Spleen (tissue), 11 donors: ENCODE data around the gene MAPT. TPM values are rescaled to one million over a fixed set of nuclear protein-coding genes. Genes with fewer than 3 reads are reported as not detected.

Source experiments
- DNase-seq: peaks from one replicate; pipeline ENCODE4 v3.0.0-alpha.2; 2020
- H3K27ac ChIP-seq, 8 donors: fragments of 200-600 bp; sonication (generic) in 7 of 8; 1 replicate in 4 of 8; 2 replicates in 4 of 8; pipeline versions ENCODE4 v1.5.0 to v1.8.0; 2016 to 2021; ENCODE audit warnings: inconsistent platforms in 4 of 8, mild to moderate bottlenecking in 4 of 8, moderate library complexity in 1 of 8
- H3K27me3 ChIP-seq, 7 donors: fragments of 200-600 bp; sonication (generic) in 6 of 7; replicated peaks in 1 of 7; 1 replicate in 4 of 7; 2 replicates in 3 of 7; pipeline versions ENCODE4 v1.5.0 to v1.8.0; 2016 to 2021; ENCODE audit warnings: inconsistent platforms in 3 of 7, mild to moderate bottlenecking in 1 of 7
- H3K36me3 ChIP-seq, 6 donors: fragments of 200-600 bp; sonication (generic) in 5 of 6; 1 replicate in 4 of 6; 2 replicates in 2 of 6; pipeline versions ENCODE4 v1.5.0 to v1.8.0; 2016 to 2021; ENCODE audit warnings: inconsistent platforms in 2 of 6
- H3K4me1 ChIP-seq, 6 donors: fragments of 200-600 bp; sonication (generic) in 5 of 6; 1 replicate in 3 of 6; 2 replicates in 3 of 6; pipeline versions ENCODE4 v1.5.0 to v1.8.0; 2016 to 2021; ENCODE audit warnings: inconsistent platforms in 3 of 6
- H3K4me3 ChIP-seq, 8 donors: fragments of 200-600 bp; sonication (generic) in 7 of 8; 1 replicate in 4 of 8; 2 replicates in 4 of 8; pipeline versions ENCODE4 v1.5.0 to v1.8.0; 2016 to 2021; ENCODE audit warnings: inconsistent platforms in 4 of 8, mild to moderate bottlenecking in 4 of 8, moderate library complexity in 2 of 8
- H3K9me3 ChIP-seq, 8 donors: fragments of 200-600 bp; sonication (generic) in 7 of 8; 1 replicate in 4 of 8; 2 replicates in 4 of 8; pipeline versions ENCODE4 v1.5.0 to v1.8.0; 2016 to 2021; ENCODE audit warnings: inconsistent platforms in 4 of 8
- CTCF ChIP-seq, 11 experiments: fragments of 200-600 bp in 7 of 11; fragments of 450-650 bp in 4 of 11; sonication (generic) in 4 of 11; IDR thresholded peaks in 8 of 11; conservative IDR thresholded peaks in 3 of 11; 1 replicate in 7 of 11; 2 replicates in 4 of 11; pipeline versions ENCODE4 v1.4.0 to v1.8.0; 2016 to 2021; ENCODE audit warnings: antibody characterized with exemption in 11 of 11, inconsistent platforms in 4 of 11, mild to moderate bottlenecking in 1 of 11
- POLR2A ChIP-seq, 3 donors: fragments of 450-650 bp; IDR thresholded peaks; one replicate each; pipeline ENCODE4 v1.5.1; 2017; ENCODE audit warnings: antibody characterized with exemption in 3 of 3, mild to moderate bottlenecking in 1 of 3
- POLR2AphosphoS5 ChIP-seq, 3 donors: sonication (generic); formaldehyde crosslinking; IDR thresholded peaks; one replicate each; pipeline ENCODE4 v1.5.1; 2017; ENCODE audit warnings: antibody characterized with exemption in 3 of 3
- WGBS, 5 donors: extraction: QIAGEN DNeasy Blood & Tissue Kit in 3 of 5; methylation state at CpG; one replicate each; pipeline versions ENCODE4 v1.1.5 to v1.1.7; 2013 to 2018; 5-methylcytosine and 5-hydroxymethylcytosine counted together
- intact Hi-C: fragments of 100-400 bp; cut with DNase I; formaldehyde crosslinking; loops from one replicate; pipeline ENCODE4 v1.15.0; 2023; ENCODE audit warnings: low total_unique reads
- polyA plus RNA-seq, 3 donors: library from polyadenylated mRNA; stranded (reverse); fragments of 200-250 nt; gene quantifications; one replicate each; pipeline ENCODE4 v1.2.1, GENCODE V29; 2013
- total RNA-seq, 7 donors: library from RNA; depleted of rRNA in 3 of 7; stranded (reverse); fragments of >200 nt in 3 of 7; fragmentation: NEBNext Ultra II Directional in 4 of 7; extraction: Animal tissue kit (Norgen Biotek cat#: 25700) in 4 of 7; gene quantifications; one replicate each; pipeline versions ENCODE4 v1.1.0 to v1.2.1, GENCODE V29; 2016 to 2021
- donor health status: healthy with polysubstance abuse.
- donor health status: DM: no; HTN: no; CAD: no; lungs with moderate emphysema.
- donor health status: DM: no; HTN: no; CAD: no.
- donor health status: Bipolar disorder and iron deficiency.
- donor health status: healthy.
- donor health status: DM: no; HTN: no; CAD: no.
- donor health status: DM: yes; HTN: yes; CAD: no.

MAPT gene
- total and polyA plus RNA-seq, 10 donors = 0.15 to 1.6 (median 0.66) TPM

GRCh38 chr17:45934044-45934979 lies 40.0 kb downstream of the MAPT start:
- 76 to 85% (median 82%) methylated on average over 12 of the region's 12 CpGs for WGBS, 5 donors
- intact Hi-C loops = no loop called here
- DNase-seq = no peak

GRCh38 chr17:45935197-45935709 lies 40.9 kb downstream of the MAPT start:
- no peaks in the 10 kb centered on the region for H3K9me3 ChIP-seq
- DNase-seq = no peak
- H3K4me3 ChIP-seq = no peak overlapping the region
- peaks cover 0 to 23% (median 0%) of the 10 kb centered on the region in 7 donors for H3K27me3 ChIP-seq
- H3K36me3 ChIP-seq = no peaks in the 10 kb centered on the region
- 84 to 92% (median 85%) methylated on average over 8 of the region's 8 CpGs for WGBS, 5 donors
- TF ChIP-seq CTCF (IDR thresholded peaks at IDR 0.05 in 8 of 11, conservative IDR thresholded peaks at IDR 0.05 in 3 of 11) (no peak), POLR2A (IDR thresholded peaks at IDR 0.05) (no peak), POLR2AphosphoS5 (IDR thresholded peaks at IDR 0.05) (no peak)
- intact Hi-C loops = no loop called here
- no peaks in the 10 kb centered on the region for H3K4me1 ChIP-seq
- H3K27ac ChIP-seq = no peak overlapping the region

More at GRCh38 chr17:45934044-45934979, 40.0 kb downstream of the MAPT start:
- H3K27me3 ChIP-seq = peaks cover 0 to 23% (median 0%) of the 10 kb centered on the region in 7 donors
- H3K4me1 ChIP-seq = no peaks in the 10 kb centered on the region
- no peak overlapping the region for H3K4me3 ChIP-seq
- peaks cover 0 to 1% (median 0%) of the 10 kb centered on the region in 8 donors for H3K9me3 ChIP-seq
- no peaks in the 10 kb centered on the region for H3K36me3 ChIP-seq
- TF ChIP-seq CTCF (IDR thresholded peaks at IDR 0.05 in 8 of 11, conservative IDR thresholded peaks at IDR 0.05 in 3 of 11) (no peak), POLR2AphosphoS5 (IDR thresholded peaks at IDR 0.05) (no peak), POLR2A (IDR thresholded peaks at IDR 0.05) (no peak)
- no peak overlapping the region for H3K27ac ChIP-seq

- Histone ChIP-seq H3K27ac (no peak overlapping the region), H3K9me3 (no peaks in the 10 kb centered on the region), H3K4me1 (no peaks in the 10 kb centered on the region), H3K4me3 (no peak overlapping the region), H3K27me3 (peaks cover 0 to 23% (median 0%) of the 10 kb centered on the region in 7 donors), H3K36me3 (no peaks in the 10 kb centered on the region)
- intact Hi-C loops = no loop called here
- DNase-seq = no peak
- TF ChIP-seq POLR2AphosphoS5 (IDR thresholded peaks at IDR 0.05) (no peak), POLR2A (IDR thresholded peaks at IDR 0.05) (no peak), CTCF (IDR thresholded peaks at IDR 0.05 in 8 of 11, conservative IDR thresholded peaks at IDR 0.05 in 3 of 11) (no peak)
- 81 to 89% (median 87%) methylated on average over 10 of the region's 10 CpGs for WGBS, 5 donors
Observed at GRCh38 chr17:45935710-45936509, 41.6 kb downstream of the MAPT start.
